ENCODE data around the gene SDHA. TPM values are rescaled to one million over a fixed set of nuclear protein-coding genes. Genes with fewer than 3 reads are reported as not detected.
"Not testable (repeated sequence)": the region's sequence is repeated elsewhere in the genome, so short reads cannot be mapped to it uniquely, and the experiment has no call there.

SDHA gene
- total RNA-seq, 1 donor from 2014 or later: 84.7 TPM

DNA sequence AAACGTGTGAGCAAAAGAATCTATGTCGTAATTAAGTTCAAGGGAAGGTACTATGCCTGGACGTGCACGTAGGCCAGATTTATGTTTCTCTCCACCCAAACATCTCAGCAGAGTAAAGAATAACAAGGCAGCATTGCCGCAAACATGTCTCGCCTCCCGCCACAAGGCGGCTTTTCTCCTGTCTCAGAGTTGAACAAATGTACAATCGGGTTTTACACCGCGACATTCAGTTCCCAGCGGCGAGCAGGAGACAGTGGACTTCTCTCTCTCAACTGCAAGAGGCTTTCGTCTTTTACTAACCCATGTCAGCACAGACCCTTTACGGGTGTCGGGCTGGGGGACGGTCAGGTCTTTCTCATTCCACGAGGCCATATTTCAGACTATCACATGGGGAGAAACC is 21.1 kb upstream of the SDHA start:
- DNase-seq (ENCODE audit: low spot score): not testable (repeated sequence)

DNA sequence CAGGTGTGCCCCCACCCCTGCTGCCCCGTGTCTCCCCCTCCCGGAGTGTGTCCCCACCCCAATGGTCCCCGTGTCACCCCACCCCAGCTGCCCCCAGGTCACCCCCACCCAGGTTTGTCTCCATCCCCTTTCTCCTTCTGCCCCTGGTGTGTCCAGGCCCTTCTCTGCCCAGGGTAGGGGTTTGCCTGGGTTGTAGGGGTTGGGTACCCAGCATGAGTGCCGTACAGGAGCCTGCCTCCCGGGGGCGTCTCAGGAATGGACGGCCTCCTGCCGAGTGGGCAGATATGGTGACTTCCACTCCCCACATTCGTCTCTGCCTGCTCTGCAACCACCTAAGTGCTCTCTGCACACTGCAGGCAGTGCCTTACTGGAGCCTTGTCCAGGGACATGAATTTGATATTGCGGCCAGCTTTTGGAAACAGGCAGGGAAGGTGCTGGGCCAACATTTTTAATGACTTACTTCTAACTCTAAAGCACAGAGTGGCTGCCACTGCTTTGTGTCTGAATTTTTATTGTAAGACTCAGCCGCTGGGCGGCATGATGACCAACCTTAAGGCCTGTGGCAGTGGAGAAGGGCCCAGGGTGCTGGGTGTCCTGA is 20.1 kb upstream of the SDHA start:
- no peak for DNase-seq (ENCODE audit: low spot score)

DNA sequence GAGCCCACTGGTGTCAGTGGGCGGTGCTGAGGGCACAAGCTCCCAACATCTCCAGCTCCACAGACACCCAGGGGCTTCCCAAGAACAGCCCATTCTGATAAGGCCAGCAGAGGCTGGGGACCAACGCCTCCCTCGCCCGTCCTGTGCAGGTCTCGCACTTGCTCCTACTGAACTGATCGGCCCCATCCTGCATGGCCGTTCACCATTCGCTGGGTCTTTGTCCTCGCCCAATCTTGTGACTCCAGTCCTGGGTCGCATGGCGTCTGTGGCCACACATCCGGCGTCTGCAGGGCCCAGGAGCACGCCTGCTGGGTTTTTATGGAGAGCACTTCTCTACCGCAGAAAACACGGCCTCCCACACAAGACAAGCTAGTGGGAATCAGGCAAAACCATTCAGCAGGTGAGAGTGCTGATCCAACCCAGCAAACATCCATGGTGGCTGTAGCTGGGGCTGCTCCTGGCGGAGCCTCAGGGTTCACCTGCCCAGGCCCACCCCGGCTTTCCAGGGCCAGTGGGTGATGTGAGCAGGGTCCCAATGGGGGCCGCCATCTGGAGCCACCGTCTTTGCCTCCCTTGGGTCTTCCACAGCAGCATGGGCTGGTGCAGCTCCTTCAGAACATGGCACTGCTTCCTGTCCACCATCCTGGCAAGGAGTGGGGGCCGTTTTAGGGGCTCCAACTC is 19.5 kb upstream of the SDHA start:
- DNase-seq (ENCODE audit: low spot score): no peak

DNA sequence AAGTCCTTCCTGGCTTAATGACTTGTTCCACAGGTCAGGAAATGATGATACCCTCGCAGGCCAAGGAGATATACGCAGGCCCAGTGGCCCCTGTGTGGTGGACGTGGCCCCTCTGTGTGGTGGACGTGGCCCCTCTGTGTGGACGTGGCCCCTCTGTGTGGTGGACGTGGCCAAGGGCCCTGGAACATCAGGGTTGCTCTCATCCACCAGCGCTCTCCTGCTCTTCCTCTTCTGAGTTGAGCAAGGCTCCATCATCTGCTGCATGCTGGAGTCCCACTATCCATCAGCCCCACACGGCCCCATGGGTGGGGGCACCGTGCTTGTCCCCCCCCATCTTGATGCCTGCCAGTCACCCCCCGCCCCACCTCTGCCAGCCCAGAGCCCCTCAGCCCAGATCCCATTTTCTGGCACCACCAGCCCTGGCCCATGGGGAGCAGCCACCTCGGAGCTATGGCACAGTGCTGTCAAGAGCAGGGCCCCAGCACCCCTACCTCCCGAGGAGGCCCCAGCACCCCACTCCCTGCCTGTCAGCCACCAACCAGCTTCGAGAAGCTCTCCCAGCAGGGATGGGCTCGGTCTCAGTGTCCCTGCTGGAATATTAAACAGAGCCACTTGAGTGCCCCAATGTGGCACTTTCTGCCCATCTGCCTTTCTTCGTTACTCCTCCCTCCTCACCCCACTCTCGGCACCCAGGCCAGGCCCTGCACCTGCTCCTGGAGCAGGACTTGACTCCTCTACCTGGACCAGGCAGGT is 18.7 kb upstream of the SDHA start:
- DNase-seq (ENCODE audit: low spot score): no peak

DNA sequence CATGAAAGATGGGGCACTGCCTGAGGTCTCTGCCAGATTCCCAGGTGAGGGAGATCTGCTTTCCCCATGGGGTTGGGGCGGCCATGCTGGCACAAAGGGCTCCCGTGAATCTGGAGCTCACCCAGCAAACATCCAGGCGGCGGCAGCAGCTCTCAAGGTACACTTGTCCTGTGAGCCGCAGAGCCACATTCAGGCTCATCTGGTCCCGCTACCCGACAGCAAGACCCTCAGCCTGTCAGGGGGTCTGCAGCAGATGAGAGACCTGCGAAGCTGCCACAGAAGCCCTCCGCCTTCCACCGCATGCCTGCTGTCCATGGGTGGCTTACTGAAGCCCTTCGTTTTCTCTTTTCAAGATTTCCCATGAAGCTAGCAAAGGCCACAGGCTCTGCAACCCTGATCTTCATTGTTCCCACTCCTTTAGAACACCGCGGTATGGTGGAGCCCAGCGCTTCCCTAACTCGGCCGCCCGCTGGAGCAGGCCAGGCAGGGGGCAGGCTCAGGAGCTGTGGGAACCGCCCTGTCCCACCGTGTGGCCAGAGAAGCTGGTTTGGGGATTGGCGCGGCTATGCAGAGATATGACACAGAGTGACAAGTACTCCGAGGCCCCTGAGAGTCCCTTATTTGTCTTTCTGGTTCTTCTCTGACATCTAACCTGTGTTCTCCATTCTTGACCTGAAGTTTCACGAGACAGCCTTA is 18.0 kb upstream of the SDHA start:
- no peak for DNase-seq (ENCODE audit: low spot score)

DNA sequence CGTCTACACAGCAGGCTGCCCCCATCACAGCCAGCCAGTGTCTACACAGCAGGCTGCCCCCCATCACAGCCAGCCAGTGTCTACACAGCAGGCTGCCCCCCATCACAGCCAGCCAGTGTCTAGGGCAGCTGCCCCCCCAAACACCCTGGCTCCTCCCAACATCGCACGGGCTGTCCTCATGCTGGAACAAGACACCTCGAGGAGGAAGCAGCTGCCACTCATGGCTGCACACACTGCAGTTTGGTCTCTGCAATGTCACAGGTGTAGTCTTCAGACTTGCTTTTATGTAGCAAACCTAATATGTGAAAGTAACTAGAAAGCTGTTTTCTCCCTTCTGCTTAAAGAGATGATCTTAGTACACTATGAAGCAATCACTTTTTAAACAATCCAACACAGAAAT is 17.1 kb upstream of the SDHA start:
- DNase-seq (ENCODE audit: low spot score): no peak

DNA sequence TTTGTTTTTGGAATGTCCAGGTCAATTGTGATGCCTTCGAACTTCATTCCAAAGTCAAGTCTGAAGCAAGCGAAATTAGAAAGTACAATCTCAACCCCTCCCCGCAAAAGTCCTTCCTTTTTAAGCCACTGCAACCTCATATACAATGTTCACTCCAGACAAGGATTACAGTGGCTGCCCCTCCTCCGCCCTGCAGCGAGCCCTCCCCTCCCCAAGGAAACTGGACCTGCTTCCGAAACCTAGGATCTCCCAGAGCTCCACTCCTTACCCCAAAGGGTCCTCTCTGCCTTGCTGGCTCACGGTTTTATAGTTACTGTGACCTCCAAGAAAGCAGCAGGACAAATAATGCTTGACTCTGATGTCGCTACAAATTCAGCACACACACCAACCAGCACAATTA is 16.4 kb upstream of the SDHA start:
- DNase-seq (ENCODE audit: low spot score): no peak

DNA sequence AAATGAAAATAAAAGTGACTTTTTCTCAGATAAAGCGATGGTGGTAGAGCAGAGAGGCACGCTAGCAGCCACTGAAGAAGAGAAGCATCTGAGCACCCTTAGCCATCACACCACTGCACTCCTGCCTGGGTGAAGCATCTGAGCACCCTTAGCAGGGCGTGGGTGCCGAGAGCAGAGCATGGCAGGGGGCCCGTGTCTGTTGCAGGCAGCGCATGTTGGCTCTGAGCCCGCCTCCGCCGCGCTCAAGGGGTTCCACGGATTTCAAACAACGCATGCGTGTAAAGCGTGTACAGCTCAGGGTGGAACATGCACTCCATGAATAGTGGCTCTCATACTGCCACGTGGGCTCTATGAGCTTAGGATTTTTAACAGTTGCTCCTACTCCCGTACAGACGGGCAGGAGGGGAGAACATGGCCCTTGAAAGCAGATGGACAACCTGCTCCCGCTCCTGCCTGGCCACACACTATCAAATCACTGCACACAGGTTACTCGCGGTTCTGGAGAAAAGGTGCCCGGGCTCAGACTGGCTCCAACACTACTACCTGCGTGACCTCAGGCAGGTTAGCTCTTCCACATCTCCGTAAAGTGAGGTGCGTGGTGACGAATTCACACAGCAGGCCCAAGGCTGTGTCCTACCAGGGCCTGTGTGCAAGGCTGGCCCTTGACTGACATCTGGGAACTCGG is 14.7 kb upstream of the SDHA start:
- DNase-seq (ENCODE audit: low spot score): no peak

DNA sequence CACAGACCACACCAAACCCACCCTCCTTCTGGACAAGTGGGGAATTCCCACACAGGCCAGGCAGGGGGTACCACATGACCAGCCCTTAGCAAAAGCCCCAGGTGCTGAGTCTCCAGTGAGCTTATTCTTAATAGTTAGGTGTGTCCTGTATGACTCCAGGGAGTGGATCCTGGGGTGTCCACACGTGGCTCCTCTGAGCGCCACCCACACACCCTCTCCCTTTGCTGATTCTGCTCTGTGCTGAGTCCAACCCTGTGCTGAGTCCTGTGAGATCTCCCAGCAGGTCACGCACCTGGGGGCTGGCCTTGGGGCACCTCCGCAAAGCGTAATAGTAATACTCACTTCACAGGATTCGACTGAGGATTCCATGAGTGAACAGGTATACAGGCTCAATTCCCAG is 14.1 kb upstream of the SDHA start:
- no peak for DNase-seq (ENCODE audit: low spot score)

DNA sequence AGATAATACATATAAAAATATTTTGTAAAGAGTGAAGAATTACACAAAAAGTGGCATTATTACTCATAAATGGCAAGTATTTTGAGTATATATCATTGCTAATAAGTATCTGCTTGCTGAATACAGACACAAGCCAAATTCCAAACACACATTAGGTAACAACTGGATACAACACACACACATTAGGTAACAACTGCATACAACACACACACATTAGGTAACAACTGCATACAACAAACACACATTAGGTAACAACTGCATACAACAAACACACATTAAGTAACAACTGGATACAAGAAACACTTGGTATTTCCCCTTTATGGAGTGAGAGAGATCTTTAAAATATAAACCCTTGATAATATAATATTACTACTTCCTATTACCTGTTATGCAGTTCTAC is 13.7 kb upstream of the SDHA start:
- DNase-seq (ENCODE audit: low spot score): no peak

DNA sequence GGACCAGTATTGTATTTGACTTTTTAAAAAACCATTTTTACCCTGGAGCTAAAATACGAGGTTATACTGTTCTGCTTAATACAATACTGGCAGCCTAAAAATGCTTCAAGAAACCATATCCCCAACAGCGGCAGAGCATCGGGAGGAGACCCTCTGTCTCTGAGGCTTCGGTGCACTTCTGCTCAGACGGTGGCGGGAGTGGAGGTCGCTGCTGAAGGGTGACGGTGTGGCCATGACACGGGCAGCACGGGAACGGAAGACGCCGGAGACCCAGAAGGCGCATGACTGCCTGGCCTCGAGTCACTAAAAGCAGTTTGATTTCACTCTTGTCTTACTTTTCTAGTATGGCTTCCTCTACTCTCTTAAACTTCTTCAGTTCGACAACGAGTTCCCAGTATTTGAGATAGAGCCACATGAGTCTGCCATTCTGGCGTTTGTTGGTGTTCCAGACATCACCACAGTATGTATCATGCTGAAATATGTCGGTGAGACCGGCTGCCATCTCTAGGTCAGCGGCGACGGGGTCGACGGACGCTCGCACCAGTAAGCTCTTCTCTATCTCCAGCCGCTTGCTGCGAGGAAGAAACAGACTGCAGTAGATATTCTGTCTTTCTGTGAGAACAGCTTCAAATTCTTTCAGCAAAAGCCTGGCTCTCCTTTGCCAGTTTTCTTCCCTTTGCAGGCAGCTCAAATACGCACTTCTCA is 13.0 kb upstream of the SDHA start:
- no peak for DNase-seq (ENCODE audit: low spot score)

DNA sequence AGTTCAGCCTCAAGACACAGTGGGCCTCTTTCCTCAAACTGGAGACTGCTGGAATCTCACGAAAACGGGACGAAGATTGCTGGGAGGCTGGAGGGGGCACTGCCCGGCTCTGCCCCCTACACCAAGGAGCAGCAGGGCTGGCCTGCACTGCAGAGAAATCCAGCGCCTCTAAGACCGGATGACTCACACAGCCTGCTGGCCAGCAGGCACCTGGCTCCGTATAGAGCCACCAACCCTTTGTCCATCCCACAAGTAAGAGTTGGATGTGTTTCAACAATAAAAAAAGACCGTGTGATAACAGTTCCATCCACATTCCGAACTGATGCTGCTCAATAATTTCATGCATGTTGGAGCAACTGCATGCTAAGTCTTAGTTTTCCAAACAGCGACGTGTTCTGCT is 11.7 kb upstream of the SDHA start:
- peak; percentile 40 for DNase-seq (ENCODE audit: low spot score)

DNA sequence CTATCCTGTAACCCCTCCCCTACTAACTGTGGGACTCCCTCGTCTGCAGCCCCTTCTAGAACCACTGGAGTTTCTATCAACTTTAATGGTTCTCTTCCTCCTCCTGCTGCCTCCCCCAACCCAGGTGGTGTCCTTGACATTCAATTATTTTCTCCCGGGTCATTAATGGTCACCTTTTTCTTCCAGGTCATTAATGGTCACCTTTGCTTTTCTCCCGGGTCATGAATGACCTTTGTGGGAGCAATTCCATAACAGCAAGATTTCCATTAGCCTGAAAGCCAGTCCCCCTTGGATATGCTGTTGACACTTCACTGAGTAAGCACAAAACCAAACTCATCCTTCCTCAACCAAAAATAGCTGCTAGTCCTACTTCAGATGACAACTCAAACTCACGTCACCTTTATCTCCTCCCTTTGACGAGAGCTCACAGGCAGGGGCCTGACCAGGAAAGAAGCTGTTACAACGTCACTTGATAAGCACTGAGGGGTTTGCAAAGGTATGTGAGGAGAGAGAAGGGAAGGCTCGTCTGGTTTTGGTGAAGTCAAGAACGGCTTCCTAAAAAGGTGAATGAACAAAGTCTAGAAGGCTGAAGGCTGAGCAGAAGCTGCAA is 11.1 kb upstream of the SDHA start:
- DNase-seq (ENCODE audit: low spot score): no peak

DNA sequence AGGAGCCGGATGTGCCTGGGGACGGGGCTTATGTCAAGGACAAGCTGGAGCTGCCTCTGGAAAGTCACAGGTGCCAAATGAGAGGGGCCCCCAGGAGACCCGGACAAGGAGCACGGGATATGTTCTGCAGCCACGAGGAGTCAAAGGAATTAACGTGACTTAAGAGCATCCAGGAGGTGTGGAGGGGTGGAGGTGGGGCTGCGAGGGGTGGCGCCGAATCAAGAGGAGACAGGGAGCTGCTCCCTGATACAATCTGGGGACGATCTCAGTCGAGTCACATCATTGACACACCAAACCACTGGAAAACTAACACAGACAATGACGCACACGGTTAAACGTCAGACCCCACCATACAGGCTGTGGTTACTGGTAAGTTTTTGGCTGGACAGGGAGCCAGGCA is 10.5 kb upstream of the SDHA start:
- DNase-seq (ENCODE audit: low spot score): no peak

DNA sequence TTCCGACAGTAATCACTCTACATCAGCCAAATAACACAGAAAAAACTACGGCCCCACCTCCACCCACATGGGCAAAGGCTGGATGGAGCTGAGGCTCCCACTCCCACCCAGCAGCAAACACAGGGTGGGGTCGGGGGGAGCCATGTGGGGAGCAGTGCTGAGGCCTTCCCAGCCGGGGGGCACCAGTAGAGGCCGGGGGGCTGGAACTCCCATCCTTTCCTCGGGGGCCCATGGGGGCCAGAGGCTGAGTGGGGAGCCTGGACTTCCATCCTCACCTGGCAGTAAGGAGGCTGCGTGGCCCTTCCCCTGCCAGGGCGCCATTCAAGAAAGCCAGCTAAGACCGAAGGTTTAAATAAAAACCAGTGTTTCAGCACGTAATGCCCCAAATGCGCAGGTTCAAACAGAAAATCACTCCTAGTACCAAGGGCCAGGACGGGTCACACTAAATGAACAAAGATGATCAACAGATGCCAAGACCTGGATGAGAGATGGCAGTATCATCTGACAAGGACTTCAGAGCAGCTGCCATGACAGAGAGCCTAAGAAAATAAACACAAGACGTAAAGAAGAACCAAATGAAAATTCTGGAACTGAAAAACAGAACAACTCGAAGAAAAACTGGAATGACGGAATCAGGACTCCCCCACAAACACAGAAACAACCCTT is 9.5 kb upstream of the SDHA start:
- no peak for DNase-seq (ENCODE audit: low spot score)

DNA sequence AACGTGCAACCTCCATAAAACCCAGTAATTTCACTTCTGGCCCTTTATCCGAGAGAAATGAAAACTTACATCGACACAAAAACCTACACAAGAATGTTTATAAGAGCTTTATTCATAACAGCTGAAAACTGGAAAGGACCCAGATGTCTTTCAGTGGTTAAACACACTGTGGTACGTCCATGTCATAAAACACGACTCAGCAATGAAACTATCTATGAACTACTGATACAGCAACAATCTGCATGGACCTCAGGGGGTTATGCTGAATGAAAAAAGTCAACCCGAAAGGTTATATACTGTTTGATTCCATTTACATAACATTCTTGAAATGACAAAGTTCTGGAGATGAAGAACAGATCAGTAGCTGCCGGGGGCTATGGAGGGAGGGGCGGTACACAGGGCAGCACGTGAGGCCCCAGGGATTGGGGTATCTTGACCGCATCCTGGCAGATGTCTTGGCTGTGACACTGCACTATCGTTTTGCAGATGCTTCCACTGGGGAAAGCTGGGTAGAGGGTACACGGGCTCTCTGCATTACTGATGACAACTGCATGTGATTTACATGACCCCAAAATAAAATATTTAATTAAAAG is 4.2 kb upstream of the SDHA start:
- no peak for DNase-seq (ENCODE audit: low spot score)

DNA sequence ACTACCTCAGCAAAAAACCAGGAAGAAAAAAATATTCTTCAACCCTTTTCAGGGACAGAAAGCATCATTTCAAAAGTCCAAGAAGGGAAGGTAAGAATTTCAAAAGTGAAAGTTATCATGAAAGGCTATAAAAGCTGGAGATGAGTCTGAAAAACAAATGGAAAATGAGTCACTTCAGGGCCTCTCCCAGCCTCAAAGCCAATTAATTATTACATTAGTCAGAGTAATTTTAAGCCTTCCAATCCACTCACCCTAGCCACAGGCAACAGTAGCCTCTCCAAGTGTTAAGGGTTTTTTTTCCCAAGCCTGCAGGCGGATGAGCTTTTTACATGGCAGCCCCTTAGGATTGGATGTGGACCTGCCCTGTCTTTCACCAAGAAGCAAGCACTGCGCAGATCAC is 2.9 kb upstream of the SDHA start:
- not testable (repeated sequence) for DNase-seq (ENCODE audit: low spot score)

DNA sequence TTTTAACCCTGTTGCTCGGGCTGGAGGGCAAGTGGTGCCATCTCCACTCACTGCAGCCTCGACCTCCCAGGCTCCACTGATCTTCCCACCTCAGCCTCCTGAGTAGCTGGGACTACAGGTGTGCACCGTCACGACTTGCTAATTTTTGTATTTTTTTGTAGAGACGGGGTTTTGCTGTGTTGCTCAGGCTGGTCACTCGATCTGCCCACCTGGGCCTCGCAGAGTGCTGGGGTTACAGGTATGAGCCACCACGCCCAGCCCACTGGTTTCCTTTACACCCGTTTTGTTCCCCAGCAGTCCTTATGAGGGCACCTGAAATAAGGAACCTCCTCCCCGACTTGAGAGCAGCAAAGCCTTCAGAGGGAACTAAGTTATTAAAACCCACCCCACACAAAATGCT is 2.0 kb upstream of the SDHA start:
- not testable (repeated sequence) for DNase-seq (ENCODE audit: low spot score)

DNA sequence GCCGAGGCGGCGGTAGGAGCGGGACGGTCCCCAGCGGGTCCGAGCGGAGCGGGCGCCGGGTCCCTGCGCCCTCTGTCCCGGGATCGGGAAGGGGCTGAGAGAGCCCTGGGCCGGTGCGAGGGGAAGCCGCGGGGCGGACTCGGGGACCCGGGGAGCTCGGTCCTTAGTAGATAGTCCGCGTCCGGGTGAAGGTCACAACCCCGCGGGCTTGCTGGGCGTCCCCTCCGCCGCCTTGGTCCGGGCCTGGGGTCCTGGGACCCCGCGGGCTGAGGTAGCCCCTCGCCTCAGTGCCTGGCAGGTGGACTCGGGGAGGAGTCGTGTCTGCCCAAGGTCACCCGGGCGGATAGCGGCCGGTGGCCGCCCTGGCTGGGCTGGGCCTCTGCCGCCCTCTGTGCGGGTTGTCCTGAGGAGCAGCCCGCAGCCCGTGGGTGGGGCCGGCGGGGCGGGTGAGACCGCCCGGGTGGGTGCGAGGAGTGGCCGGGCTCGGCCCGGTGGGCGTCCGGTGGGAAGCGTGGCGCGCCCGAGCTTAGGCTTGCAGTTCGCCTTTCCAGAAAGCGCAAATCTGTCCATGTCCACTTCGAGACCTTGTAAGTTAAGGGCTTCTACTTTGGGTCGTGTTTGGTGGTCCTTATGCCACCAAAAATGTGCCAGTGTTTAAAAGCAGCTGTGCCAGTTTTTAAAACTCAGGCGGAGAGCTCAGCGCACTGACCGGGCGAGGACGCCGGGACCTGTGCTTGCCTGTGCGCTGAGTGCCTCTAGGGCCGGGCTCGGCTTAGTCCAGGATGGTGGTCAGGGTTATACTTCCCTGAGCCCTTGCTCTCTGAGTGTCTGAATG is 554 bp downstream of the SDHA start:
- peak; percentile 33 for DNase-seq (ENCODE audit: low spot score)

All from umbilical cord (tissue), 2 donors.